ENCODE data around the gene RAB4A.

- no peak for TF ChIP-seq CTCF (IDR thresholded peaks at IDR 0.05)
- no peak for TF ChIP-seq POLR2A (IDR thresholded peaks at IDR 0.05)
Observed at GRCh38 chr1:229282295-229282823, 11.4 kb downstream of the RAB4A start.

All from uterus (tissue), 2 donors.